ENCODE results near the gene MYL9.
A peak's percentile ranks its signal among the peaks of the same experiment; 100 is the strongest.

Gene MYL9

DNA sequence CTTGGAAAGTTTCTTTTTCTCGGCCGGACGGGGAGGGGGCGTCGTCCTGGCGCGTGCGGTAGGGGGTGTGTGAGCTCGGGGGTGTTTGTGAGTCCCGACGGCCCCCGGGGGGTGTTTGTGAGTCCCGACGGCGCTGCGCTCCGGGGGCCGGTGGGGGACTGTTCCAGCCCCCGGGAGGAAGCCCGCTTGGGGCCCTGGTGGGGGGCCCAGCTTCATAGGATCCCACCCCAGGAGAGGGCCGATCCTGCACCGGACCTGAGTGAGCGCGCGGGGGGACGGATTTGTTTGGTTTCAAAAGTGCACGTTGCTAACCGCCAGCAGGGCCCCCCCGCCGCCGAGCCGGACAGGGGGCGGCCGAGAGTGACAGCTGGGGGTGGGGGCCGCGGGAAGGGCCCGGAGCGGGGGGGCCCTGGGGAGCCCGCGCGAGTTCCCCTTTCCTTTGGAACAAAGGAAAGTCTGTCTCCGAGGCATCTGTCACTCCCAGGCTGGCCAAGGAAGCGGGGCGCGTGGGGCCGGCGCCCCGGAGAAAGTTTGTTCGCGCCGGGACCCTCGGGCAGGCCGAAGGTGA lies 32.6 kb downstream of the MYL9 start:
- TF ChIP-seq, protein P1, sequence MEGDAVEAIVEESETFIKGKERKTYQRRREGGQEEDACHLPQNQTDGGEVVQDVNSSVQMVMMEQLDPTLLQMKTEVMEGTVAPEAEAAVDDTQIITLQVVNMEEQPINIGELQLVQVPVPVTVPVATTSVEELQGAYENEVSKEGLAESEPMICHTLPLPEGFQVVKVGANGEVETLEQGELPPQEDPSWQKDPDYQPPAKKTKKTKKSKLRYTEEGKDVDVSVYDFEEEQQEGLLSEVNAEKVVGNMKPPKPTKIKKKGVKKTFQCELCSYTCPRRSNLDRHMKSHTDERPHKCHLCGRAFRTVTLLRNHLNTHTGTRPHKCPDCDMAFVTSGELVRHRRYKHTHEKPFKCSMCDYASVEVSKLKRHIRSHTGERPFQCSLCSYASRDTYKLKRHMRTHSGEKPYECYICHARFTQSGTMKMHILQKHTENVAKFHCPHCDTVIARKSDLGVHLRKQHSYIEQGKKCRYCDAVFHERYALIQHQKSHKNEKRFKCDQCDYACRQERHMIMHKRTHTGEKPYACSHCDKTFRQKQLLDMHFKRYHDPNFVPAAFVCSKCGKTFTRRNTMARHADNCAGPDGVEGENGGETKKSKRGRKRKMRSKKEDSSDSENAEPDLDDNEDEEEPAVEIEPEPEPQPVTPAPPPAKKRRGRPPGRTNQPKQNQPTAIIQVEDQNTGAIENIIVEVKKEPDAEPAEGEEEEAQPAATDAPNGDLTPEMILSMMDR (IDR thresholded peaks at IDR 0.05; ENCODE audit: poor library complexity, severe bottlenecking), result no peak
- Histone ChIP-seq H3K4me3 (ENCODE audit: severe bottlenecking) (peak overlapping the region; percentile 88), H3K36me3 (ENCODE audit: low read depth) (peaks cover 5% of the 10 kb centered on the region), H3K4me1 (ENCODE audit: insufficient read depth, poor library complexity, severe bottlenecking) (peaks cover 7% of the 10 kb centered on the region), H3K27ac (ENCODE audit: poor library complexity, severe bottlenecking) (peak overlapping the region; percentile 58), H3K9me3 (ENCODE audit: severe bottlenecking) (no peaks in the 10 kb centered on the region), H3K27me3 (ENCODE audit: insufficient read depth, poor library complexity, severe bottlenecking) (no peaks in the 10 kb centered on the region)
- no peak; the same call in 2 of the 3 replicates for ATAC-seq (ENCODE audit: low read depth)
- no peak for DNase-seq (ENCODE audit: low spot score)

DNA sequence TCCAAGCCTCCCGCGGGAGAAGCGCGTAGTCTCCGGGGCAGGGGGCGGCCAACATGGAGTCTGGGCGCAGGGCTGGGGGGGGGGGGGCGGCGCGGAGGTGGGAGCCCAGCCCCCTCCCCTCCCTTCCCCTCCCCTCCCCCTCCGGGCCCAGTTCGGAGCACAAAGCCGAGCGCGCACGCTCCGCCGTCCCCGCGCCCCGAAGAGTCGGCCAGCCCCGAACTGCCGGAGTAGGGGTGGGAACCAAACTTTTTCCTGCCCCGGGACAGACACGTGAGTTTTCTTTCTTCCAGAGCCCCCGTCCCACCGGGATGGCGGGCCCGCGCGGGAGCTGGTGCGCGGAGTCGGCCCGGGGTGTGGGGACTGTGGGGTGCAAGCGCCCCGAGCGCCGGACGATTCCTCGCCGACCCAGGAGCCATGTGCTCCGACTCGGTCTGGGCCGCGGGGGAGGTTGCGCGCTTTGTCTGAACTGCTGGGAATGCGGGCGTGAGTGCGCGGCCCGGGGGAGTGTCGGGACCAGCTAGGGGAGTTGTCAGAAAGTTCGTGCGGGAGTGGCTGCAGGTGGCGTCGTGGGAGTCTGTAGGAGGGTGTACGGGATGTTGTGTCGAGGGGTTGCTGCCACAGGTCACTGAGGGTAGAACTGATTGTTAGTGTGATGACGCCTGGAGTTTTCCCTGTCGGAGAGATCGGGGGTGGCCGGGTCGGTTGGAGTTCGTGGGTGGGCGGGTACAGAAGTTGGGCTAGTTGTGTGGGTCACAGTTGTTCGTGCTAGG lies 33.2 kb downstream of the MYL9 start:
- ATAC-seq (ENCODE audit: low read depth) (peak; percentile 52), DNase-seq (ENCODE audit: low spot score) (peak; percentile 93)
- Histone ChIP-seq H3K27ac (ENCODE audit: poor library complexity, severe bottlenecking) (peak overlapping the region; percentile 58), H3K9me3 (ENCODE audit: severe bottlenecking) (no peaks in the 10 kb centered on the region), H3K36me3 (ENCODE audit: low read depth) (peaks cover 12% of the 10 kb centered on the region), H3K4me3 (ENCODE audit: severe bottlenecking) (peak overlapping the region; percentile 88), H3K4me1 (ENCODE audit: insufficient read depth, poor library complexity, severe bottlenecking) (peaks cover 7% of the 10 kb centered on the region), H3K27me3 (ENCODE audit: insufficient read depth, poor library complexity, severe bottlenecking) (no peaks in the 10 kb centered on the region)
- TF ChIP-seq, protein P1 (IDR thresholded peaks at IDR 0.05; ENCODE audit: poor library complexity, severe bottlenecking), result no peak

DNA sequence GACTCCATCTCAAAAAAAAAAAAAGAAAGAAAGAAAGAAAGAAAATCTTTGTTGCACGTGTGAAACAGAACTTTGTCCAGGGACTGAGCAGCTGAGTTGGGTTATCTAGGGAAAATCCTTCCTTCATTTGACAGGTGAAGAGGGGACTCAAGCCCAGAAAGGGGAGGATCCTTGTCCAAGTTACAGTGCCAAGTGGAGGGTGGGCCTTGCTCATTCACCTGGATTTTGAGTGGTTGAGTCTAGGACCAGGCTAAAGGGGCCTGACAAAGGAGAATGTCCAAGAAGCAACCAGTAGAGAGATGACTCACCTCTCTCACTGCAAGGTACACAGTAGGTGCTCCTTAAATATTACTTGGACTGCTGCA lies 34.7 kb downstream of the MYL9 start:
- TF ChIP-seq, protein P1 (IDR thresholded peaks at IDR 0.05; ENCODE audit: poor library complexity, severe bottlenecking), result no peak
- DNase-seq (ENCODE audit: low spot score) (no peak), ATAC-seq (ENCODE audit: low read depth) (no peak)
- Histone ChIP-seq H3K4me1 (ENCODE audit: insufficient read depth, poor library complexity, severe bottlenecking) (peaks cover 7% of the 10 kb centered on the region), H3K4me3 (ENCODE audit: severe bottlenecking) (no peak overlapping the region), H3K27ac (ENCODE audit: poor library complexity, severe bottlenecking) (peak overlapping the region; percentile 58), H3K9me3 (ENCODE audit: severe bottlenecking) (no peaks in the 10 kb centered on the region), H3K27me3 (ENCODE audit: insufficient read depth, poor library complexity, severe bottlenecking) (no peaks in the 10 kb centered on the region), H3K36me3 (ENCODE audit: low read depth) (peaks cover 23% of the 10 kb centered on the region)

DNA sequence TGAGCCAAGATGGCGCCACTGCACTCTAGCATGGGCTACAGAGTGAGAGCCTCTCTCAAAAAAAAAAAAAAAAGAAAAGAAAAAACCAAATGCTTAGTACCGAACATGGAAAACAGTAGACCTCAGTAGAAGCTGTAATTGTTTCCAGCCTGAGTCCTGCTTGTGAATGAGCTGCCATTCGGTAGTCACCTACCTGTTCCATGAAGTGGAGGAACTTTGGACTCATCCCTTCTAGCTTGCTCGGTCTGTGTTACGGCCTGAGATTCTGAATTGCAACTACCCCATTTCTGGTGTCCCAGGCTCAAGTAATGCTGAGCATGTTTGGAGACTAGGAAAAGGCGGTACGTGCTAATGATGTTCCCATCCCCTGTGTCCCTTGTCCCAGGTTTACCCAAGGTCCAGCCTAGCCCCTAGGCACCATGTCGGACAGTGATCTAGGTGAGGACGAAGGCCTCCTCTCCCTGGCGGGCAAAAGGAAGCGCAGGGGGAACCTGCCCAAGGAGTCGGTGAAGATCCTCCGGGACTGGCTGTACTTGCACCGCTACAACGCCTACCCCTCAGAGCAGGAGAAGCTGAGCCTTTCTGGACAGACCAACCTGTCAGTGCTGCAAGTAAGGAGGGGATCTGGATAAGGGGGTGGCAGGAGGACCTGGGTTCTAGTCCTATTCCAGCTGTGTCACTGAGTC lies 37.2 kb downstream of the MYL9 start:
- DNase-seq (ENCODE audit: low spot score) (no peak), ATAC-seq (ENCODE audit: low read depth) (no peak)
- Histone ChIP-seq H3K27me3 (ENCODE audit: insufficient read depth, poor library complexity, severe bottlenecking) (no peaks in the 10 kb centered on the region), H3K9me3 (ENCODE audit: severe bottlenecking) (no peaks in the 10 kb centered on the region), H3K27ac (ENCODE audit: poor library complexity, severe bottlenecking) (no peak overlapping the region), H3K36me3 (ENCODE audit: low read depth) (peaks cover 41% of the 10 kb centered on the region), H3K4me1 (ENCODE audit: insufficient read depth, poor library complexity, severe bottlenecking) (peaks cover 7% of the 10 kb centered on the region), H3K4me3 (ENCODE audit: severe bottlenecking) (no peak overlapping the region)
- TF ChIP-seq, protein P1 (IDR thresholded peaks at IDR 0.05; ENCODE audit: poor library complexity, severe bottlenecking), result no peak

Measured in RWPE2 (cell line).